SU-DHL-6 (cell line): ENCODE results near the gene LGR6.

Experiments used
- H2AFZ ChIP-seq: fragments of 200-600 bp; sonication (generic); 2 replicates; pipeline ENCODE4 v1.6.1; 2014; ENCODE audit warnings: low read depth, mild to moderate bottlenecking, moderate library complexity, mixed read lengths, antibody characterized with exemption, low read length; ENCODE audit not compliant: severe bottlenecking
- H3F3A ChIP-seq: fragments of 200-600 bp; shearing (Covaris generic); 2 replicates; pipeline ENCODE4 v1.6.0; 2016; ENCODE audit warnings: antibody characterized with exemption, mild to moderate bottlenecking; ENCODE audit not compliant: insufficient read depth
- H3K27ac ChIP-seq: fragments of 200-600 bp; sonication (generic); 2 replicates; pipeline ENCODE4 v1.5.1; 2016; ENCODE audit warnings: low read depth, mild to moderate bottlenecking, low read length, moderate library complexity, mixed read lengths
- H3K27me3 ChIP-seq: fragments of 200-600 bp; sonication (generic), shearing (Covaris generic); 2 replicates; pipeline ENCODE4 v1.6.0; 2014; ENCODE audit warnings: mild to moderate bottlenecking, low read length
- H3K36me3 ChIP-seq: fragments of 200-600 bp; sonication (generic); 2 replicates; pipeline ENCODE4 v1.6.1; 2014; ENCODE audit warnings: mild to moderate bottlenecking, low read length, mixed read lengths
- H3K4me2 ChIP-seq: fragments of 300-600, 200-600 bp; shearing (Covaris generic), sonication (generic); 2 replicates; pipeline ENCODE4 v1.6.0; 2014; ENCODE audit warnings: low read length, low read depth, mild to moderate bottlenecking; ENCODE audit not compliant: poor library complexity, severe bottlenecking
- H3K4me3 ChIP-seq: fragments of 200-600 bp; sonication (generic); 2 replicates; pipeline ENCODE4 v1.5.1; 2014; ENCODE audit warnings: antibody characterized with exemption, low read length, mild to moderate bottlenecking, mixed read lengths; ENCODE audit not compliant: insufficient read depth, poor library complexity, severe bottlenecking
- H3K79me2 ChIP-seq: fragments of 200-600 bp; sonication (generic); 2 replicates; pipeline ENCODE4 v1.6.1; 2014; ENCODE audit warnings: mild to moderate bottlenecking, low read length, moderate library complexity; ENCODE audit not compliant: insufficient read depth
- H3K9ac ChIP-seq: fragments of 200-600 bp; sonication (generic); 2 replicates; pipeline ENCODE4 v1.7.0; 2014; ENCODE audit warnings: mild to moderate bottlenecking, low read length
- H3K9me2 ChIP-seq: fragments of 200-600 bp; sonication (generic); replicated peaks from 2 replicates; pipeline ENCODE4 v1.6.1; 2014; ENCODE audit warnings: low read length; ENCODE audit not compliant: insufficient read depth
- H3K9me3 ChIP-seq: fragments of 200-600 bp; sonication (generic); 2 replicates; pipeline ENCODE4 v1.6.1; 2014; ENCODE audit warnings: low read length, mixed read lengths; ENCODE audit not compliant: insufficient read depth
- H4K20me1 ChIP-seq: fragments of 200-600 bp; sonication (generic); 2 replicates; pipeline ENCODE4 v1.6.1; 2014; ENCODE audit warnings: low read depth, mild to moderate bottlenecking, antibody characterized with exemption, low read length, moderate library complexity, mixed read lengths
- CTCF ChIP-seq: fragments of 200-600 bp; sonication (generic); IDR thresholded peaks from one replicate; pipeline ENCODE4 v1.5.1; 2017; ENCODE audit warnings: antibody characterized with exemption, mild to moderate bottlenecking, low read length, moderate library complexity; ENCODE audit not compliant: insufficient read depth, poor library complexity, severe bottlenecking
- EZH2phosphoT487 ChIP-seq: fragments of 200-600 bp; sonication (generic), shearing (Covaris generic); conservative IDR thresholded peaks from 2 replicates; pipeline ENCODE4 v1.6.1; 2018; ENCODE audit warnings: mild to moderate bottlenecking, antibody characterized with exemption, low read length, moderate library complexity, mixed read lengths

LGR6 gene

DNA sequence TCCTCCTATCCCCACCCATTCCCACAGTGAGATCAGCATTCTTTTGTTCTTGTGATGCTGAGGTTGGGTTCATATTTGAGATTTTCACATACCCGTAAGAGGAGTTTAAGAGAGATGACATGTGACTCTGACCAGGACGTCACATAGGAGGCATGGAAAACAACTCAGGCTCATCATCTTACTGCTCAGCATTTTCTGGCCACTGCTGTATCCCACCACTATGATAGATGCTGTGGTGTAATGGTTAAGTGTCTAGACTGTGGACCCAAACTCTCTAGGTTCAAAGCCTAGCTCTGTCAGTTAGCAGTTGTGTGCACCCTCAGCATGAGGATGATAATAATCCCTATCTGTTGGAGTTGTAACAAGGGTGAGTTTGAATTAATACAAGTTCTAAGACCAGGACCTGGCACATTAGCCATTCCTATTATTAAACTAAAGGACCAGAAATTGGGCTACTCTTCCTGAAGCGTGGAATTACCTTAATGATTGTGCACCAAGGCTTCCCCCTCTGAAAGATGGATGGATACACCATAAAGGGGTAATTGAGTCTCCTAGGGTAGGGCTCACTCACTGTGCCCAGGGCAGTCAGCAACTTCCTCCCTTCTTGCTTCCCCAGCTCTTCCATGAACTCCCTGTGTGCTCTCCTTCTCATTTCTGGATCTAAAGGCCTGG lies 40.9 kb downstream of the LGR6 start:
- TF ChIP-seq CTCF (no peak), EZH2phosphoT487 (no peak)
- no peak overlapping the region for H3K4me2 ChIP-seq

DNA sequence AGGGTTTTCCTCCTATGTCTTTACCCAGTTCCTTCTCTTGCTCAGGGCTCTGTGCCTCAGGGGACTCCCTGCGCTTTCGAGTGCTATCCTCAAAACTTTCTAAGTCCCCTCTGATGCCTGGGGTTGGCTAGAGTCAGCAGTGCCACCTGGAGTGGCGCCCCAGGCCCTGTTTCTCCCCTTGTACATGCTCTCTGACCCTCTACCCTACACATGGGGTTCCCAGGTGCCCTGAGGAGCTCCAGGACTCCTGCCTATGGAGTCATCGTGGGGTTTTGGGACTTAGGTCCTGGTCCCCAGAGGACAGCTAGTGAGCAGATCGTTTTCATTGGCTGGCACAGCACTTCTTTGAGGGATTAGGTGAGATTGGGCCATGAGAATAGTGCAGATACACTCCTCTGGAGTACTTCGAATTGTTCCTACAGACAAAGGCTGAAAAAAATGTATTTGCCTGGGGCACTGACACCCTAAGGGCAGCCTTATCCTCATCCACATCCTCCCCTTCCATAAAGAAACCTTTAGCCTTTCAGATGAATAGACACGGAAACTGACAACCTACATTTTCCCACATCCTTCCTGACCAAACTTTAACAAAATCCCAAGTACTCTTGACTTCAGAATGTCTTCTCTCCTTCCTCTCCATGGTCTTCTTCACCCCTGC lies 41.5 kb downstream of the LGR6 start:
- Histone ChIP-seq H3F3A (no peaks in the 10 kb centered on the region), H3K79me2 (no peaks in the 10 kb centered on the region), H3K27ac (no peak overlapping the region), H3K4me2 (no peak overlapping the region), H3K36me3 (no peaks in the 10 kb centered on the region), H3K4me3 (no peak overlapping the region), H3K27me3 (no peaks in the 10 kb centered on the region), H3K9me3 (no peaks in the 10 kb centered on the region), H3K9me2 (no peaks in the 10 kb centered on the region), H3K9ac (no peak overlapping the region), H2AFZ (no peak overlapping the region), H4K20me1 (no peaks in the 10 kb centered on the region)
- no peak for TF ChIP-seq EZH2phosphoT487
- no peak for TF ChIP-seq CTCF

More for the DNA sequence above, 40.9 kb downstream of the LGR6 start:
- Histone ChIP-seq H3F3A (no peaks in the 10 kb centered on the region), H3K9ac (no peak overlapping the region), H2AFZ (no peak overlapping the region), H3K9me3 (no peaks in the 10 kb centered on the region), H3K36me3 (no peaks in the 10 kb centered on the region), H3K27ac (no peak overlapping the region), H3K27me3 (no peaks in the 10 kb centered on the region), H3K9me2 (no peaks in the 10 kb centered on the region), H3K4me3 (no peak overlapping the region), H3K79me2 (no peaks in the 10 kb centered on the region), H4K20me1 (no peaks in the 10 kb centered on the region)

GRCh38 chr1:202235856-202236837 lies 42.5 kb downstream of the LGR6 start:
- no peak overlapping the region for H3K27ac ChIP-seq
- no peak for TF ChIP-seq EZH2phosphoT487
- peak; percentile 76 for TF ChIP-seq CTCF
- H3K9ac ChIP-seq, result no peak overlapping the region
- no peaks in the 10 kb centered on the region for H3K36me3 ChIP-seq
- H3K79me2 ChIP-seq, result no peaks in the 10 kb centered on the region
- no peaks in the 10 kb centered on the region for H3K27me3 ChIP-seq
- no peak overlapping the region for H2AFZ ChIP-seq
- no peaks in the 10 kb centered on the region for H3K9me3 ChIP-seq
- H3K4me3 ChIP-seq, result no peak overlapping the region
- H3K9me2 ChIP-seq, result no peaks in the 10 kb centered on the region
- H3F3A ChIP-seq, result no peaks in the 10 kb centered on the region
- no peaks in the 10 kb centered on the region for H4K20me1 ChIP-seq
- no peak overlapping the region for H3K4me2 ChIP-seq
